Measurements from ENCODE around the gene EIF4E2.

- TF ChIP-seq CTCF (IDR thresholded peaks at IDR 0.05; ENCODE audit: insufficient read depth, low read length, poor library complexity, severe bottlenecking) = no peak
- no peak for TF ChIP-seq EZH2phosphoT487 (conservative IDR thresholded peaks at IDR 0.05; ENCODE audit: low read length)
Measured at GRCh38 chr2:232516551-232516950, 33.9 kb upstream of the EIF4E2 start.

Measured in SU-DHL-6 (cell line).